IMR-90 (cell line): Measurements from ENCODE around the gene COL15A1.

ENCODE experiments used
- MAZ ChIP-seq: IDR thresholded peaks from 2 replicates; pipeline ENCODE4 v1.6.1; 2012; ENCODE audit warnings: low read depth, mild to moderate bottlenecking, low read length, improper control_type of control experiment, moderate library complexity, borderline replicate concordance
- RAD21 ChIP-seq: IDR thresholded peaks from 2 replicates; pipeline ENCODE4 v1.6.1; 2012; ENCODE audit warnings: low read length, improper control_type of control experiment
- RCOR1 ChIP-seq: IDR thresholded peaks from 2 replicates; pipeline ENCODE4 v1.6.1; 2012; ENCODE audit warnings: mild to moderate bottlenecking, low read length, improper control_type of control experiment; ENCODE audit not compliant: insufficient replicate concordance
- RFX5 ChIP-seq: IDR thresholded peaks from 2 replicates; pipeline ENCODE4 v1.8.0; 2012; ENCODE audit warnings: low read depth, mild to moderate bottlenecking, low read length, moderate library complexity
- TF ChIP-seq, protein P1 (sequence below): fragments of 150-350 bp; IDR thresholded peaks from 2 replicates; pipeline ENCODE4 v1.6.1; 2017; ENCODE audit warnings: mild to moderate bottlenecking, antibody characterized with exemption, low read length, low read depth
- TF ChIP-seq, protein P2 (sequence below): fragments of 150-350 bp; IDR thresholded peaks from 2 replicates; pipeline ENCODE4 v1.6.1; 2016; ENCODE audit warnings: low read depth, mild to moderate bottlenecking, low read length, moderate library complexity, borderline replicate concordance
- TF ChIP-seq, protein P3 (sequence below): conservative IDR thresholded peaks from 2 replicates; pipeline ENCODE4 v1.5.1; 2012; ENCODE audit warnings: mild to moderate bottlenecking, low read depth, low read length, improper control_type of control experiment

DNA sequence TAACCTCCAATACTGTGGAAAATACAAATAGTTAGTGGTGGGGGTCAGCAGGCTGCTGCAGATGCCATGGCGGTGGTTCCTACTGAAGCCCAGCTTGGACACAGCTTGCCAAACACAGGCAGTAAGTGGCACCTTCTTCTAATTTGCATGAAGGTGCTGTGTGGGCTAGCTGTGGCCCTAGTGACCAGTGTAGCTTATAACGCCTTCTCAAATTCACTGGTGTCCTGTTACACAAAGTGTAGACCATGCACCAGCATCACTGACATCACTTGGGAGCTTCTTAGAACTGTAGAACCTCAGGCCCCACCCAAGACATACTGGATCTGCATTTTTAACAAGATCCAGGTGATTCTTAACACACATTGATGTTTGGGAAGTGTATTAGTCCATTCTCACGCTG lies 102.4 kb downstream of the COL15A1 start:
- TF ChIP-seq RAD21 (no peak), RCOR1 (no peak), MAZ (no peak), RFX5 (no peak)
- TF ChIP-seq, protein P1, sequence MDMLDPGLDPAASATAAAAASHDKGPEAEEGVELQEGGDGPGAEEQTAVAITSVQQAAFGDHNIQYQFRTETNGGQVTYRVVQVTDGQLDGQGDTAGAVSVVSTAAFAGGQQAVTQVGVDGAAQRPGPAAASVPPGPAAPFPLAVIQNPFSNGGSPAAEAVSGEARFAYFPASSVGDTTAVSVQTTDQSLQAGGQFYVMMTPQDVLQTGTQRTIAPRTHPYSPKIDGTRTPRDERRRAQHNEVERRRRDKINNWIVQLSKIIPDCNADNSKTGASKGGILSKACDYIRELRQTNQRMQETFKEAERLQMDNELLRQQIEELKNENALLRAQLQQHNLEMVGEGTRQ = no peak
- TF ChIP-seq, protein P2, sequence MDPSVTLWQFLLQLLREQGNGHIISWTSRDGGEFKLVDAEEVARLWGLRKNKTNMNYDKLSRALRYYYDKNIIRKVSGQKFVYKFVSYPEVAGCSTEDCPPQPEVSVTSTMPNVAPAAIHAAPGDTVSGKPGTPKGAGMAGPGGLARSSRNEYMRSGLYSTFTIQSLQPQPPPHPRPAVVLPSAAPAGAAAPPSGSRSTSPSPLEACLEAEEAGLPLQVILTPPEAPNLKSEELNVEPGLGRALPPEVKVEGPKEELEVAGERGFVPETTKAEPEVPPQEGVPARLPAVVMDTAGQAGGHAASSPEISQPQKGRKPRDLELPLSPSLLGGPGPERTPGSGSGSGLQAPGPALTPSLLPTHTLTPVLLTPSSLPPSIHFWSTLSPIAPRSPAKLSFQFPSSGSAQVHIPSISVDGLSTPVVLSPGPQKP = no peak
- TF ChIP-seq, protein P3, sequence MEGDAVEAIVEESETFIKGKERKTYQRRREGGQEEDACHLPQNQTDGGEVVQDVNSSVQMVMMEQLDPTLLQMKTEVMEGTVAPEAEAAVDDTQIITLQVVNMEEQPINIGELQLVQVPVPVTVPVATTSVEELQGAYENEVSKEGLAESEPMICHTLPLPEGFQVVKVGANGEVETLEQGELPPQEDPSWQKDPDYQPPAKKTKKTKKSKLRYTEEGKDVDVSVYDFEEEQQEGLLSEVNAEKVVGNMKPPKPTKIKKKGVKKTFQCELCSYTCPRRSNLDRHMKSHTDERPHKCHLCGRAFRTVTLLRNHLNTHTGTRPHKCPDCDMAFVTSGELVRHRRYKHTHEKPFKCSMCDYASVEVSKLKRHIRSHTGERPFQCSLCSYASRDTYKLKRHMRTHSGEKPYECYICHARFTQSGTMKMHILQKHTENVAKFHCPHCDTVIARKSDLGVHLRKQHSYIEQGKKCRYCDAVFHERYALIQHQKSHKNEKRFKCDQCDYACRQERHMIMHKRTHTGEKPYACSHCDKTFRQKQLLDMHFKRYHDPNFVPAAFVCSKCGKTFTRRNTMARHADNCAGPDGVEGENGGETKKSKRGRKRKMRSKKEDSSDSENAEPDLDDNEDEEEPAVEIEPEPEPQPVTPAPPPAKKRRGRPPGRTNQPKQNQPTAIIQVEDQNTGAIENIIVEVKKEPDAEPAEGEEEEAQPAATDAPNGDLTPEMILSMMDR = no peak
